OCI-LY1 (cell line): ENCODE measurements around the gene RBMS3.

ENCODE experiments used
- CTCF ChIP-seq: fragments of 200-600 bp; sonication (generic), shearing (Covaris generic); IDR thresholded peaks from 2 replicates; pipeline ENCODE4 v1.5.1; 2017; ENCODE audit warnings: mild to moderate bottlenecking, antibody characterized with exemption, low read length, moderate library complexity, mixed read lengths
- EZH2 ChIP-seq: fragments of 200-600 bp; sonication (generic), shearing (Covaris generic); IDR thresholded peaks from 2 replicates; pipeline ENCODE4 v1.8.0; 2017; ENCODE audit warnings: borderline replicate concordance, mixed run types, mild to moderate bottlenecking, antibody characterized with exemption, low read length, moderate library complexity, mixed read lengths

GRCh38 chr3:29370021-29370420 lies 89.2 kb downstream of the RBMS3 start:
- TF ChIP-seq CTCF = no peak
- no peak for TF ChIP-seq EZH2
